HL-60 (cell line): ENCODE measurements around the gene MRAS.

Experiments
- GABPA ChIP-seq: IDR thresholded peaks from 2 replicates; pipeline ENCODE4 v1.6.1; 2012; ENCODE audit warnings: low read depth
- POLR2AphosphoS5 ChIP-seq: IDR thresholded peaks from 2 replicates; pipeline ENCODE4 v1.6.1; 2012; ENCODE audit warnings: low read depth
- SPI1 ChIP-seq: IDR thresholded peaks from 2 replicates; pipeline ENCODE4 v1.6.1; 2012; ENCODE audit warnings: low read depth, mild to moderate bottlenecking, borderline replicate concordance
- TF ChIP-seq, protein P1 (sequence below): IDR thresholded peaks from one replicate; pipeline ENCODE4 v1.5.1; 2011; ENCODE audit warnings: low read length, control low read depth, inconsistent platforms; ENCODE audit not compliant: insufficient read depth
- TF ChIP-seq, protein P2 (sequence below): IDR thresholded peaks from 2 replicates; pipeline ENCODE4 v1.6.1; 2012; ENCODE audit warnings: low read depth; ENCODE audit not compliant: insufficient replicate concordance

DNA sequence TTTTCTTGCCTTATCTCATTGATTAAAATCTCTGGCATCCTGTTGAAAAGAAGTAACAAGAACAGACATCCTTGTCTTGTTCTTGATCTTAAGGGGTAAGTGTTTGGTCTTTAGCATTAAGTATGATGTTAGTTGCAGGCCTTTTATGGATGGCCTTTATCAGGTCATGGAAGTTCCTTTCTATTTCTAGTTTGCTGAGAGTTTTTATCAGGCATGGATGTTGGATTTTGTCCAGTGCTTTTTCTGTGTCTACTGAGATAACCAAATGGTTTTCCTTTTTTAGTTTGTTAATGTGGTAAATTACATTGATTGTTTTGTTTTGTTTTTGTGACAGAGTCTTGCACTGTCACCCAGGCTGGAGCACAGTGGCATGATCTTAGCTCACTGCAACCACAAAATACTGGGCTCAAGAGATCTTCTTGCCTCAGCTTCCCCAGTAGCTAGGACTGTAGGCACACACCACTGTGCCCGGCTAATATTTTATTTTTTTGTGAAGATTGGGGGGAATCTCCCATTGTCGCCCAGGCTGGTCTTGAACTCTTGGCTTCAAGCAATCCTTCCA is 26.3 kb downstream of the MRAS start:
- no peak for TF ChIP-seq GABPA
- TF ChIP-seq, protein P1, sequence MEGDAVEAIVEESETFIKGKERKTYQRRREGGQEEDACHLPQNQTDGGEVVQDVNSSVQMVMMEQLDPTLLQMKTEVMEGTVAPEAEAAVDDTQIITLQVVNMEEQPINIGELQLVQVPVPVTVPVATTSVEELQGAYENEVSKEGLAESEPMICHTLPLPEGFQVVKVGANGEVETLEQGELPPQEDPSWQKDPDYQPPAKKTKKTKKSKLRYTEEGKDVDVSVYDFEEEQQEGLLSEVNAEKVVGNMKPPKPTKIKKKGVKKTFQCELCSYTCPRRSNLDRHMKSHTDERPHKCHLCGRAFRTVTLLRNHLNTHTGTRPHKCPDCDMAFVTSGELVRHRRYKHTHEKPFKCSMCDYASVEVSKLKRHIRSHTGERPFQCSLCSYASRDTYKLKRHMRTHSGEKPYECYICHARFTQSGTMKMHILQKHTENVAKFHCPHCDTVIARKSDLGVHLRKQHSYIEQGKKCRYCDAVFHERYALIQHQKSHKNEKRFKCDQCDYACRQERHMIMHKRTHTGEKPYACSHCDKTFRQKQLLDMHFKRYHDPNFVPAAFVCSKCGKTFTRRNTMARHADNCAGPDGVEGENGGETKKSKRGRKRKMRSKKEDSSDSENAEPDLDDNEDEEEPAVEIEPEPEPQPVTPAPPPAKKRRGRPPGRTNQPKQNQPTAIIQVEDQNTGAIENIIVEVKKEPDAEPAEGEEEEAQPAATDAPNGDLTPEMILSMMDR = no peak
- TF ChIP-seq, protein P2, sequence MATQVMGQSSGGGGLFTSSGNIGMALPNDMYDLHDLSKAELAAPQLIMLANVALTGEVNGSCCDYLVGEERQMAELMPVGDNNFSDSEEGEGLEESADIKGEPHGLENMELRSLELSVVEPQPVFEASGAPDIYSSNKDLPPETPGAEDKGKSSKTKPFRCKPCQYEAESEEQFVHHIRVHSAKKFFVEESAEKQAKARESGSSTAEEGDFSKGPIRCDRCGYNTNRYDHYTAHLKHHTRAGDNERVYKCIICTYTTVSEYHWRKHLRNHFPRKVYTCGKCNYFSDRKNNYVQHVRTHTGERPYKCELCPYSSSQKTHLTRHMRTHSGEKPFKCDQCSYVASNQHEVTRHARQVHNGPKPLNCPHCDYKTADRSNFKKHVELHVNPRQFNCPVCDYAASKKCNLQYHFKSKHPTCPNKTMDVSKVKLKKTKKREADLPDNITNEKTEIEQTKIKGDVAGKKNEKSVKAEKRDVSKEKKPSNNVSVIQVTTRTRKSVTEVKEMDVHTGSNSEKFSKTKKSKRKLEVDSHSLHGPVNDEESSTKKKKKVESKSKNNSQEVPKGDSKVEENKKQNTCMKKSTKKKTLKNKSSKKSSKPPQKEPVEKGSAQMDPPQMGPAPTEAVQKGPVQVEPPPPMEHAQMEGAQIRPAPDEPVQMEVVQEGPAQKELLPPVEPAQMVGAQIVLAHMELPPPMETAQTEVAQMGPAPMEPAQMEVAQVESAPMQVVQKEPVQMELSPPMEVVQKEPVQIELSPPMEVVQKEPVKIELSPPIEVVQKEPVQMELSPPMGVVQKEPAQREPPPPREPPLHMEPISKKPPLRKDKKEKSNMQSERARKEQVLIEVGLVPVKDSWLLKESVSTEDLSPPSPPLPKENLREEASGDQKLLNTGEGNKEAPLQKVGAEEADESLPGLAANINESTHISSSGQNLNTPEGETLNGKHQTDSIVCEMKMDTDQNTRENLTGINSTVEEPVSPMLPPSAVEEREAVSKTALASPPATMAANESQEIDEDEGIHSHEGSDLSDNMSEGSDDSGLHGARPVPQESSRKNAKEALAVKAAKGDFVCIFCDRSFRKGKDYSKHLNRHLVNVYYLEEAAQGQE = no peak
- no peak for TF ChIP-seq POLR2AphosphoS5
- TF ChIP-seq SPI1 = no peak
